GM12891 (cell line): Measurements from ENCODE around the gene CUBN.

Experiments
- DNase-seq: peaks from one replicate; pipeline ENCODE4 v3.0.0; 2011; ENCODE audit warnings: low spot score; ENCODE audit not compliant: insufficient read length
- FAIRE-seq: peaks from 2 replicates; lab custom pipeline; 2011; peaks lifted over from hg19 to GRCh38; lab: Jason Lieb, UNC
- PAX5 ChIP-seq: IDR thresholded peaks from 2 replicates; pipeline ENCODE4 v1.6.1; 2011; ENCODE audit warnings: low read length, moderate library complexity, mild to moderate bottlenecking; ENCODE audit not compliant: insufficient read depth, severe bottlenecking
- POLR2A ChIP-seq: IDR thresholded peaks from 2 replicates; pipeline ENCODE4 v1.6.1; 2011; ENCODE audit warnings: low read depth, low read length, control low read depth
- POLR2AphosphoS5 ChIP-seq: IDR thresholded peaks from 2 replicates; pipeline ENCODE4 v1.6.1; 2011; ENCODE audit warnings: low read depth, low read length, control low read depth
- POU2F2 ChIP-seq: IDR thresholded peaks from 2 replicates; pipeline ENCODE4 v1.6.1; 2011; ENCODE audit warnings: low read depth, mild to moderate bottlenecking, control low read depth, low read length, moderate library complexity
- SPI1 ChIP-seq: IDR thresholded peaks from 2 replicates; pipeline ENCODE4 v1.6.1; 2011; ENCODE audit warnings: low read depth, low read length, control low read depth
- TAF1 ChIP-seq: IDR thresholded peaks from 2 replicates; pipeline ENCODE4 v1.6.1; 2011; ENCODE audit warnings: low read depth, low read length, control low read depth

CUBN gene

GRCh38 chr10:17065273-17065672 lies 64.3 kb downstream of the CUBN start:
- DNase-seq: no peak
- FAIRE-seq: no peak
- no peak for TF ChIP-seq PAX5

DNA sequence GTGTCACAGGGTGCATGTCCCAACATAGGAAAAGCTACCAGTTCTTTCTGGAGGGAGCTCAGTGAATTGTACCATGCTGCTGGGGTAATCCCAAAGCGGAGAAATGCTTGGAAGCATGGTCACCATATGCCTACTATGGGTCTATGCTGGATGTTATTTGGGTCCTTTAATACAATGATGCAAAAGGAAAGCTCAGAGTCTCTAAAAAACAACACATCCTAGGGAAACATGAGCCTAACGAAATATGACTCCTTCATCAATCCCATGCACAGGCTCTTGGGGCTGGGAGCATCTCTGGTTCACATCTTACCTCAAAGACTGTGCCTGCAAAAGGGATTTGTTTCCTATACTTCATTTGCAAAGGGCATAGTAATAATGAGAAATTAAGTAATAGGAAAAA lies 65.2 kb downstream of the CUBN start:
- TF ChIP-seq POLR2A (no peak), POU2F2 (no peak), POLR2AphosphoS5 (no peak), TAF1 (no peak), SPI1 (no peak)
- FAIRE-seq (no peak), DNase-seq (no peak)

- DNase-seq (no peak), FAIRE-seq (no peak)
- TF ChIP-seq SPI1: no peak
- TF ChIP-seq PAX5: no peak
- no peak for TF ChIP-seq TAF1
- no peak for TF ChIP-seq POU2F2
- no peak for TF ChIP-seq POLR2A
- TF ChIP-seq POLR2AphosphoS5: no peak
Measured at GRCh38 chr10:17062955-17063484, 66.6 kb downstream of the CUBN start.

DNA sequence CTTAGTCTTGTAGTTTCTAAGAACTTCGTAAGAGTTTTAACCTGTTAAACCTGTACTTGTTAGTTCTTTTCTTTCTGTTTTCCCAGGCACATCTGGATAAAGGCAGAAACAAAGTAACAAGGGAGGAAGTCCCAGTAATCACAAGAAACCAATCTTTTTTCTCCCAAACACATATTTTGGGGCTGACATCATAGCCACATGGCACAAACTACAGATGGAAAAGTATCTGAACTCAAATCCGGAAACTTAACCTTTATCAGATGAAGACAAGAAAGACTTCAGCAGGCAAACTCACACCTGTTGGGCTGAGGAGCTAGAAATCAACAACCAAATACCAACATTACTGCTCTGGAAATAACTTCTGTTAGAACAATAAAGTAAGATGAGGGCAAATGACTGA lies 67.1 kb downstream of the CUBN start:
- DNase-seq (no peak), FAIRE-seq (no peak)

GRCh38 chr10:17062009-17062408 lies 67.6 kb downstream of the CUBN start:
- no peak for DNase-seq
- TF ChIP-seq POLR2A: no peak
- no peak for TF ChIP-seq SPI1
- TF ChIP-seq TAF1: no peak
- no peak for TF ChIP-seq POU2F2
- TF ChIP-seq PAX5: no peak
- no peak for TF ChIP-seq POLR2AphosphoS5
- no peak for FAIRE-seq

More for the DNA sequence above, 67.1 kb downstream of the CUBN start:
- TF ChIP-seq POLR2AphosphoS5 (no peak), POLR2A (no peak), TAF1 (no peak), SPI1 (no peak), POU2F2 (no peak), PAX5 (no peak)

- FAIRE-seq (no peak), DNase-seq (no peak)
- TF ChIP-seq POLR2A (no peak), POU2F2 (no peak), POLR2AphosphoS5 (no peak), TAF1 (no peak), PAX5 (no peak), SPI1 (no peak)
Measured at GRCh38 chr10:17061418-17061817, 68.2 kb downstream of the CUBN start.

DNA sequence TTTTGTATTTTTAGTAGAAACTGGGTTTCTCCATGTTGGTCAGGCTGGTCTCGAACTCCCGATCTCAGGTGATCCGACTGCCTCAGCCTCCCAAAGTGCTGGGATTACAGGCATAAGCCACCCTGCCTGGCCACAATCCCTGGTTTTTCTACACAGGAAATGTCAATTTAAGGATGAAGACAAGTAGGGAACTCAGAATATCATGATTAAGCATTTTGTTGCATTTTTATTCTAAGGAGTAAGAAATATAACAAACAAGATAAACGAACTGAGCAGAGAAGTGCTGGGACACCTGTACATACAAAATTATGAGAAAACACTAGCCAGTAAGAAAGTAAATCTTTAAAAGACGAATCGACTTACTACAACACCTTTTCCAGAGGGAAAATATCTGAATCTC lies 69.3 kb downstream of the CUBN start:
- DNase-seq (no peak), FAIRE-seq (no peak)
- TF ChIP-seq POU2F2 (no peak), PAX5 (no peak), TAF1 (no peak), POLR2AphosphoS5 (no peak), POLR2A (no peak), SPI1 (no peak)

GRCh38 chr10:17059197-17059688 lies 70.4 kb downstream of the CUBN start:
- no peak for DNase-seq
- FAIRE-seq: no peak
- TF ChIP-seq POLR2A (no peak), POU2F2 (no peak), PAX5 (no peak), TAF1 (no peak), POLR2AphosphoS5 (no peak), SPI1 (no peak)

GRCh38 chr10:17058093-17058492 lies 71.5 kb downstream of the CUBN start:
- DNase-seq (no peak), FAIRE-seq (no peak)
- TF ChIP-seq TAF1: no peak
- no peak for TF ChIP-seq POLR2A
- TF ChIP-seq POU2F2: no peak
- TF ChIP-seq POLR2AphosphoS5: no peak
- TF ChIP-seq SPI1: no peak
- no peak for TF ChIP-seq PAX5

GRCh38 chr10:17056781-17057428 lies 72.7 kb downstream of the CUBN start:
- FAIRE-seq: no peak
- no peak for DNase-seq
- no peak for TF ChIP-seq POLR2AphosphoS5
- TF ChIP-seq TAF1: no peak
- no peak for TF ChIP-seq POLR2A
- TF ChIP-seq PAX5: no peak
- no peak for TF ChIP-seq SPI1
